Left lung (tissue), 10 donors: ENCODE results near the gene RAP1GAP2. TPM values are rescaled to one million over a fixed set of nuclear protein-coding genes. Genes with fewer than 3 reads are reported as not detected.
A peak's percentile ranks its signal among the peaks of the same experiment; 100 is the strongest.

Experiments used
- ATAC-seq: fragments of 200-7000 bp; cut with Tn5 transposase; one replicate; pipeline ENCODE4 v1.9.1; 2020; ENCODE audit warnings: moderate library complexity
- DNase-seq, 4 donors: peaks; one replicate each; pipeline ENCODE4 v3.0.0-alpha.2; 2013 to 2020
- H3K27ac ChIP-seq, 2 donors: fragments of 200-600 bp; sonication (generic) in 1 of 2; one replicate each; pipeline versions ENCODE4 v1.5.0 to v1.8.0; 2020 to 2021
- H3K27me3 ChIP-seq, 2 donors: fragments of 200-600 bp; sonication (generic) in 1 of 2; one replicate each; pipeline versions ENCODE4 v1.5.0 to v1.8.0; 2020 to 2021
- H3K36me3 ChIP-seq, 2 donors: fragments of 200-600 bp; sonication (generic) in 1 of 2; one replicate each; pipeline versions ENCODE4 v1.5.0 to v1.8.0; 2020 to 2021
- H3K4me1 ChIP-seq, 2 donors: fragments of 200-600 bp; one replicate each; pipeline ENCODE4 v1.8.0; 2021
- H3K4me3 ChIP-seq, 2 donors: fragments of 200-600 bp; sonication (generic) in 1 of 2; one replicate each; pipeline versions ENCODE4 v1.5.0 to v1.8.0; 2020 to 2021; ENCODE audit warnings: mild to moderate bottlenecking in 1 of 2
- H3K9me3 ChIP-seq, 2 donors: fragments of 200-600 bp; sonication (generic) in 1 of 2; one replicate each; pipeline versions ENCODE4 v1.5.0 to v1.8.0; 2020 to 2021
- intact Hi-C, 2 donors: fragments of 100-400 bp; cut with DNase I; formaldehyde crosslinking; loops; one replicate each; pipeline versions ENCODE4 v1.11.2 to v1.14.2; 2022
- polyA plus RNA-seq, 6 donors: library from polyadenylated mRNA; unstranded; fragments of 120-200 nt; gene quantifications; one replicate each; pipeline ENCODE4 v1.2.1, GENCODE V29; 2013; ENCODE audit not compliant: insufficient read length in 6 of 6
- total RNA-seq, 2 donors: library from RNA; stranded (reverse); fragmentation: NEBNext Ultra II Directional; extraction: Animal tissue kit (Norgen Biotek cat#: 25700); gene quantifications; one replicate each; pipeline ENCODE4 v1.2.1, GENCODE V29; 2021
- TF ChIP-seq, protein P1 (sequence below), 2 donors: fragments of 200-600 bp; sonication (generic) in 1 of 2; IDR thresholded peaks; one replicate each; pipeline versions ENCODE4 v1.5.0 to v1.8.0; 2021; ENCODE audit warnings: antibody characterized with exemption in 2 of 2
- donor health status: DM: no; HTN: yes; CAD: no.
- donor health status: DM: no; HTN: no; CAD: no.

RAP1GAP2 gene
- total and polyA plus RNA-seq, 8 donors, result 8.0 to 14.5 (median 9.7) TPM

DNA sequence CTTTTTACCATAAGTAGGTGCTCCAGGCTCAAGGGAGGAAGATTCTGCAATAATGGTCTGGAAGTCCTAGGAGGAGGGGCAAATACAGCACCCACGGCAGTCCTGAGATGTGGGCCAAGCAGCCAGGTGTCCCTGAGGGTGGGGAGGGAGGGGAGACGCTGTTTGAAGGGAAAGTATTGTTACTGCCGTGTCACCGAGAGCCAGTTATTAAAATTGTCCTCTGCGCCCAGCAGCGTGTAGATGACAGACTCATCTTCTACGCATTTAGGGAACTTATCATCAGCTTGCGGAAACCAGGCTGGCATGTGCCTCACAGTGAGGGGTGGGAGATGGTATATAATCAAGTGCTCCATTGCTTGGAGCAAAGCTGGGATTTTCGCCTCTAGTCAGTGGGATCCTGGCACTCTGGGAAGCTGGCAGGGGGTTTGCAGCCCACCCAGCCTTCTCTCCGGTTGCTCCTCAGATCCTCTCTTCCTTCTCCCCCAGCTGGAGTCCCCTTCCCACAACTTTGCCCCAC, 162.5 kb downstream of the RAP1GAP2 start:
- intact Hi-C loops, result no loop called here
- peaks cover 6 to 25% of the 10 kb centered on the region in 2 donors for H3K4me1 ChIP-seq
- TF ChIP-seq, protein P1, sequence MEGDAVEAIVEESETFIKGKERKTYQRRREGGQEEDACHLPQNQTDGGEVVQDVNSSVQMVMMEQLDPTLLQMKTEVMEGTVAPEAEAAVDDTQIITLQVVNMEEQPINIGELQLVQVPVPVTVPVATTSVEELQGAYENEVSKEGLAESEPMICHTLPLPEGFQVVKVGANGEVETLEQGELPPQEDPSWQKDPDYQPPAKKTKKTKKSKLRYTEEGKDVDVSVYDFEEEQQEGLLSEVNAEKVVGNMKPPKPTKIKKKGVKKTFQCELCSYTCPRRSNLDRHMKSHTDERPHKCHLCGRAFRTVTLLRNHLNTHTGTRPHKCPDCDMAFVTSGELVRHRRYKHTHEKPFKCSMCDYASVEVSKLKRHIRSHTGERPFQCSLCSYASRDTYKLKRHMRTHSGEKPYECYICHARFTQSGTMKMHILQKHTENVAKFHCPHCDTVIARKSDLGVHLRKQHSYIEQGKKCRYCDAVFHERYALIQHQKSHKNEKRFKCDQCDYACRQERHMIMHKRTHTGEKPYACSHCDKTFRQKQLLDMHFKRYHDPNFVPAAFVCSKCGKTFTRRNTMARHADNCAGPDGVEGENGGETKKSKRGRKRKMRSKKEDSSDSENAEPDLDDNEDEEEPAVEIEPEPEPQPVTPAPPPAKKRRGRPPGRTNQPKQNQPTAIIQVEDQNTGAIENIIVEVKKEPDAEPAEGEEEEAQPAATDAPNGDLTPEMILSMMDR (IDR thresholded peaks at IDR 0.05), result no peak
- DNase-seq, result no peak
- H3K27ac ChIP-seq, result no peak overlapping the region
- H3K27me3 ChIP-seq, result peaks cover 0 to 11% of the 10 kb centered on the region in 2 donors
- no peak for ATAC-seq
- H3K36me3 ChIP-seq, result no peaks in the 10 kb centered on the region
- H3K4me3 ChIP-seq, result no peak overlapping the region
- H3K9me3 ChIP-seq, result no peaks in the 10 kb centered on the region

DNA sequence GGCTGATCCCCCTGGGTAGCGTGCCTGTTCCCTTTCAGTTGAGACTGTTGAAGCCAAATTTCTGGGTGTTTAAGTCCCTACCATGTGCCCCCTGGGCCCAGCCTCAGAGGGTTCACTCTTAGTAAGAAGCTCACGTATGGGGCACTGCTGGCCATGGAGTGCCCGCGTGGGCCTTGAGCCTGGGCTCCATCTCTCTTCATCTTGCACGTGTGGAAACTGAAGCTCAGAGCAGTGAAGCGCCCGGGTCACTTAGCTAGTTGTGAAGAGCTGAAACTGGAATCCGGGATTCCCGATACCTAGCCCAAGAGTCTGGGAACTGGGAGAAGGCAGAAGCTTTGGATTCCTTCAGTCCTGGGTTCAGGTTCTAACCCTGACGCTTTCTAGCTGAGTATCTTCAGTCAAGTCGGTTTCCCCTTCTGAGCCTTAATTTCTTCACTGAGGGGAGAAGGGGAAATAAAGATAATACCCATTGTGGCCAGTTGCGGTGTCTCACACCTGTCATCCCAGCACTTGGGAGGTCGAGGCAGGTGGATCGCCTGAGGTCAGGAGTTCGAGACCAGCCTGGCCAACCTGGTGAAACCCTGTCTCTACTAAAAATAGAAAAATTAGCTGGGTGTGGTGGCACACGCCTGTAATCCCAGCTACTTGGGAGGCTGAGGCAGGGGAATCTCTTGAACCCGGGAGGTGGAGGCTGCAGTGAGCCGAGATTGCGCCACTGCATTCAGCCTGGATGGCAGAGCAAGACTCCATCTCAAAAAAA, 163.3 kb downstream of the RAP1GAP2 start:
- H3K4me3 ChIP-seq, result no peak overlapping the region
- ATAC-seq, result no peak
- no peak for DNase-seq
- no peak overlapping the region for H3K27ac ChIP-seq
- H3K27me3 ChIP-seq, result peaks cover 0 to 11% of the 10 kb centered on the region in 2 donors
- TF ChIP-seq, protein P1 (IDR thresholded peaks at IDR 0.05), result no peak
- no peaks in the 10 kb centered on the region for H3K9me3 ChIP-seq
- no peaks in the 10 kb centered on the region for H3K36me3 ChIP-seq
- H3K4me1 ChIP-seq, result peaks cover 6 to 25% of the 10 kb centered on the region in 2 donors
- intact Hi-C loops, result no loop called here

DNA sequence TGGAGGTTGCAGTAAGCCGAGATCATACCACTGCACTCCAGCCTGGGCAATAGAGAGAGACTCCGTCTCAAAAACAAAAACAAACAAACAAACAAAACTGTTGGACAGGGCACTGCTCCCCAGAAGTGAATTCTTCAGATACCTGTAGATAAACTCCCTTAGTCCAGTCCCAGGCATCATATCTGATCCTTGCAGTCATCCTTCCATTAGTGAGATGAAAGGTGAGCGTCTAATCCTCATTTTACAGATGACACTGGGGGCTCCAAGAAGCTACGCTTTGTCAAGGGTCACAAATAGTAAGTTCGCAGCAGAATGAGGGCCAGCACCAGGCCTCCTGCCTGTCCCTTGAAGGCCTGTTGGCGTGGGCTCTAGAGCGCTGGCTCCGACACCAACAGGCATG, 165.2 kb downstream of the RAP1GAP2 start:
- TF ChIP-seq, protein P1 (IDR thresholded peaks at IDR 0.05), result no peak
- peaks cover 9 to 10% of the 10 kb centered on the region in 2 donors for H3K4me1 ChIP-seq
- no peak for ATAC-seq
- peaks cover 0 to 2% of the 10 kb centered on the region in 2 donors for H3K27me3 ChIP-seq
- H3K9me3 ChIP-seq, result no peaks in the 10 kb centered on the region
- intact Hi-C loops, result no loop called here
- no peak overlapping the region for H3K27ac ChIP-seq
- H3K36me3 ChIP-seq, result peaks cover 0 to 8% of the 10 kb centered on the region in 2 donors
- no peak for DNase-seq
- H3K4me3 ChIP-seq, result no peak overlapping the region

DNA sequence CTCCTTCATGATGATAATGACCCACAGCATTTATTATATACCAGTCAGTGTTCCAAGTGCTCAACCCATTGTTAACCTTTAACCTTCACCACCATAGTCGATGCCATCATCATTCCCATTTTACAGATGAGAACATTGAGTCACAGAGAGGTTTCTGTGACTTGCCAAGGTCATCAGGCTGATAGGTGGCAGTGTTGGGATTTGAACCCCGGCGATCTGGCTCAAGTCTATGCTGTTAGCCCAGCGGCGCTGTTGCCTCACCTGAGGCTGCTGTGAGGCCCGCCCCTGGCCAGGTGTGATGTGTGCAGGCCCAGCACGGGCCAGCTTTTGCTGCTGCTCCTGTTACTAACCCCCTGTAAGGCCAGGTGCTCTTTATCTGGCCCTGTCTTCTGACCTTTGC, 166.0 kb downstream of the RAP1GAP2 start:
- DNase-seq (peak in 1 of 4 donors; percentile 39), ATAC-seq (no peak)

DNA sequence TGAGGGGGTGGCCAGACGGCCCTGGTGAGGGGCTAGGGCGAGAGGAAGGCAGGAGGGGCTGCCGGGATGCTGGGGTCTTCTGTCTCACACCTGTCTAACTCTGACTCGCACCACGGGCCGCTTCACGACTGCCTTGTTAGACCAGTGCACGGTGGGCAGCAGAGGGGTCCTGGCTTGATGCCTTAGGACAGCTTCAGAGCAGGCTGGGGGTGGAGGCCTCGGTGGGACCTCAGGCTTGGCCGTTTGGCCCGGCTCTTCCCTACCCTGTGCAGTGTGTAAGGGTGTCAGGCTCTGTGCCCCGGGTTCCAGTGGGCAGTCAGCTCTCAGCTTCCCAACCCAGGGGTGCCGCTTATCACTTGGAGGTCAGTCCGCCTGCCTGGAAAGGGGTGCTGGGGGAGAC, 166.5 kb downstream of the RAP1GAP2 start:
- TF ChIP-seq, protein P1 (IDR thresholded peaks at IDR 0.05), result no peak
- H3K27me3 ChIP-seq, result no peaks in the 10 kb centered on the region
- peak in 1 of 4 donors; percentile 62 for DNase-seq

More for the DNA sequence above, 166.0 kb downstream of the RAP1GAP2 start:
- TF ChIP-seq, protein P1 (IDR thresholded peaks at IDR 0.05), result no peak
- H3K4me1 ChIP-seq, result peaks cover 7 to 9% of the 10 kb centered on the region in 2 donors
- H3K36me3 ChIP-seq, result peaks cover 0 to 8% of the 10 kb centered on the region in 2 donors
- H3K27me3 ChIP-seq, result no peaks in the 10 kb centered on the region
- no peaks in the 10 kb centered on the region for H3K9me3 ChIP-seq
- no peak overlapping the region for H3K27ac ChIP-seq
- intact Hi-C loops, result no loop called here
- no peak overlapping the region for H3K4me3 ChIP-seq

More for the DNA sequence above, 166.5 kb downstream of the RAP1GAP2 start:
- Histone ChIP-seq H3K9me3 (no peaks in the 10 kb centered on the region), H3K36me3 (peaks cover 0 to 8% of the 10 kb centered on the region in 2 donors), H3K4me1 (peaks cover 7 to 9% of the 10 kb centered on the region in 2 donors), H3K4me3 (no peak overlapping the region), H3K27ac (no peak overlapping the region)
- intact Hi-C loops, result no loop called here
- ATAC-seq, result no peak
